Sigmoid colon (tissue), 7 donors: ENCODE measurements around the gene ATP5MG. TPM values are rescaled to one million over a fixed set of nuclear protein-coding genes. Genes with fewer than 3 reads are reported as not detected.
A peak's percentile ranks its signal among the peaks of the same experiment; 100 is the strongest.
"Not testable (repeated sequence)": the region's sequence is repeated elsewhere in the genome, so short reads cannot be mapped to it uniquely, and the experiment has no call there.

Experiments used
- DNase-seq: peaks from one replicate; pipeline ENCODE4 v3.0.0-alpha.2; 2019
- H3K27ac ChIP-seq, 4 donors: fragments of 200-600 bp; sonication (generic); one replicate each; pipeline ENCODE4 v1.5.1; 2016 to 2019; ENCODE audit warnings: mild to moderate bottlenecking in 1 of 4
- H3K27me3 ChIP-seq, 3 donors: fragments of 200-600 bp; sonication (generic); one replicate each; pipeline ENCODE4 v1.5.1; 2019; ENCODE audit warnings: mild to moderate bottlenecking in 1 of 3
- H3K36me3 ChIP-seq, 4 donors: fragments of 200-600 bp; sonication (generic); one replicate each; pipeline ENCODE4 v1.5.1; 2016 to 2019
- H3K4me1 ChIP-seq, 4 donors: fragments of 200-600 bp; sonication (generic); one replicate each; pipeline ENCODE4 v1.5.1; 2017 to 2019
- H3K4me3 ChIP-seq, 4 donors: fragments of 200-600 bp; sonication (generic); one replicate each; pipeline ENCODE4 v1.5.1; 2017 to 2019; ENCODE audit warnings: mild to moderate bottlenecking in 2 of 4, moderate library complexity in 1 of 4
- H3K9me3 ChIP-seq, 4 donors: fragments of 200-600 bp in 3 of 4; sonication (generic) in 3 of 4; one replicate each; pipeline versions ENCODE4 v1.5.1 to v1.6.1; 2013 to 2019
- CTCF ChIP-seq, 4 experiments: fragments of 450-650 bp in 3 of 4; fragments of 200-600 bp in 1 of 4; IDR thresholded peaks; one replicate each; pipeline ENCODE4 v1.5.1; 2016 to 2019; ENCODE audit warnings: antibody characterized with exemption in 4 of 4, mild to moderate bottlenecking in 3 of 4, moderate library complexity in 2 of 4
- EP300 ChIP-seq, 4 donors: sonication (generic); formaldehyde crosslinking; IDR thresholded peaks; one replicate each; pipeline ENCODE4 v1.6.1; 2017; ENCODE audit warnings: antibody characterized with exemption in 4 of 4
- POLR2A ChIP-seq, 2 donors: fragments of 450-650 bp; IDR thresholded peaks; one replicate each; pipeline ENCODE4 v1.6.1; 2016; ENCODE audit warnings: antibody characterized with exemption in 2 of 2, mild to moderate bottlenecking in 2 of 2, moderate library complexity in 2 of 2
- POLR2AphosphoS5 ChIP-seq, 4 donors: sonication (generic); formaldehyde crosslinking; IDR thresholded peaks; one replicate each; pipeline ENCODE4 v1.6.1; 2017; ENCODE audit warnings: antibody characterized with exemption in 4 of 4
- WGBS, 2 donors: extraction: QIAGEN DNeasy Blood & Tissue Kit; methylation state at CpG; one replicate each; pipeline ENCODE4 v1.1.7; 2013; 5-methylcytosine and 5-hydroxymethylcytosine counted together
- intact Hi-C: fragments of 100-400 bp; cut with DNase I; formaldehyde crosslinking; loops from one replicate; pipeline ENCODE4 v1.15.1; 2023
- polyA plus RNA-seq, 3 donors: library from polyadenylated mRNA; stranded (reverse); fragments of 200-250 nt; gene quantifications; one replicate each; pipeline ENCODE4 v1.2.3, GENCODE V29; 2013
- total RNA-seq, 4 donors: library from RNA; depleted of rRNA; stranded (reverse); fragments of >200 nt; gene quantifications; one replicate each; pipeline ENCODE4 v1.1.0, GENCODE V29; 2016
- donor health status: healthy with polysubstance abuse.
- donor health status: Bipolar disorder and iron deficiency.
- donor health status: healthy.

Gene ATP5MG
- total and polyA plus RNA-seq, 7 donors, result 54.7 to 559 (median 141) TPM

GRCh38 chr11:118383657-118384056 is 17.7 kb upstream of the ATP5MG start:
- Histone ChIP-seq H3K27me3 (no peaks in the 10 kb centered on the region), H3K4me1 (no peaks in the 10 kb centered on the region), H3K9me3 (no peaks in the 10 kb centered on the region), H3K4me3 (no peak overlapping the region), H3K27ac (no peak overlapping the region), H3K36me3 (peaks cover 48 to 100% (median 74%) of the 10 kb centered on the region in 4 donors)
- TF ChIP-seq CTCF (IDR thresholded peaks at IDR 0.05) (no peak), POLR2A (IDR thresholded peaks at IDR 0.05) (no peak), POLR2AphosphoS5 (IDR thresholded peaks at IDR 0.05) (no peak), EP300 (IDR thresholded peaks at IDR 0.05) (no peak)
- WGBS, 2 donors, result 92 to 96% methylated on average over 3 of the region's 3 CpGs
- intact Hi-C loops, result no loop called here
- no peak for DNase-seq

- H3K9me3 ChIP-seq, result no peaks in the 10 kb centered on the region
- H3K36me3 ChIP-seq, result peaks cover 6 to 82% (median 38%) of the 10 kb centered on the region in 4 donors
- intact Hi-C loops, result no loop called here
- TF ChIP-seq POLR2A (IDR thresholded peaks at IDR 0.05) (no peak), CTCF (IDR thresholded peaks at IDR 0.05) (no peak), POLR2AphosphoS5 (IDR thresholded peaks at IDR 0.05) (no peak), EP300 (IDR thresholded peaks at IDR 0.05) (no peak)
- no peaks in the 10 kb centered on the region for H3K27me3 ChIP-seq
- H3K4me1 ChIP-seq, result peaks cover 0 to 6% (median 5%) of the 10 kb centered on the region in 4 donors
- H3K27ac ChIP-seq, result no peak overlapping the region
- H3K4me3 ChIP-seq, result no peak overlapping the region
- WGBS, 2 donors, result 85 to 86% methylated on average over 6 of the region's 6 CpGs
- DNase-seq, result no peak
These were observed 5.3 kb upstream of the ATP5MG start for GRCh38 chr11:118396097-118396501.

- H3K4me1 ChIP-seq, result peaks cover 0 to 8% (median 7%) of the 10 kb centered on the region in 4 donors
- TF ChIP-seq CTCF (IDR thresholded peaks at IDR 0.05), result no peak
- no peak for TF ChIP-seq POLR2A (IDR thresholded peaks at IDR 0.05)
- TF ChIP-seq POLR2AphosphoS5 (IDR thresholded peaks at IDR 0.05), result no peak
- no peak for TF ChIP-seq EP300 (IDR thresholded peaks at IDR 0.05)
- no peaks in the 10 kb centered on the region for H3K9me3 ChIP-seq
- peaks cover 4 to 68% (median 32%) of the 10 kb centered on the region in 4 donors for H3K36me3 ChIP-seq
- H3K27me3 ChIP-seq, result no peaks in the 10 kb centered on the region
- H3K27ac ChIP-seq, result no peak overlapping the region
- no peak for DNase-seq
- no peak overlapping the region for H3K4me3 ChIP-seq
- intact Hi-C loops, result no loop called here
These were observed 4.0 kb upstream of the ATP5MG start for GRCh38 chr11:118397448-118397847.

GRCh38 chr11:118398791-118399559 is 2.4 kb upstream of the ATP5MG start:
- Histone ChIP-seq H3K27ac (no peak overlapping the region), H3K4me3 (no peak overlapping the region)

DNA sequence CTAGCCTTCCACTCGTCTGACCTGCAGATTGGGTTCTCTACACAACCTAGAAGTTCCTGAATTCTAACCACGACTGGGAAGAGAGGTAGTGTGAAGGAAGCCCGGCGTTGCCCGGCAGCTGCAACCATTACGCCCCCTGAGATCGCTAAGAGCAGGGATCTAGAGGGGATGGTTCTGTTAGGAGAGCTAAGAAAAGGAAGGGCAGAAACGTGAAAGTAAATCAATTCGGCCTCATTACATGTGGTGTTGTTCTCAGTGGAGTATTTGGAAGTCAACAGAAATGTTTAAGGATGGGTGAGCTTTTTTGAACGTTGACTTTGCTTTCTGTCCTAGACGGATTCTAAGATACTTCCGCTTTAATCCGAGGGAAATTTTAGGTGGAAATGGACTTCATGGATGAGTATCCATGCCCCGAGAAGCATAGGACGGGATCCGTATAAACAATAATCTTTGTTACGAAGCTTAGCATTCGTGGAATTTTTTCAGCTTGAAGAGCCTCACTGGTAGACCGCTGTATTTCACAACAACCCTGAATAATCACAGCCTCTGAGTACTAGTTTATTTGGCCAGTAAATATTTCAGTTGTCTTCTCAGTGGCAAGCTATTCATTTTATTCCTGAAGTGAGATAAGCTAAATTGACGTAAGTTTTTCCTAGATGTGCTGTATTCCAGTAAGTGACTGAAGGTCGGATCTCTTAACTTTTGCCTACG is 629 bp downstream of the ATP5MG start:
- H3K4me3 ChIP-seq, result peak overlapping the region; percentile 70 to 94 (median 88)
- no peaks in the 10 kb centered on the region for H3K27me3 ChIP-seq
- WGBS, 2 donors, result 1 to 2% methylated on average over 22 of the region's 22 CpGs
- no peaks in the 10 kb centered on the region for H3K9me3 ChIP-seq
- DNase-seq, result no peak
- TF ChIP-seq POLR2A (IDR thresholded peaks at IDR 0.05), result no peak
- TF ChIP-seq POLR2AphosphoS5 (IDR thresholded peaks at IDR 0.05), result peak in 1 of 4 donors; percentile 7
- intact Hi-C loops, result loop anchor here (1.0 to 2.0 kb wide), 2 partner anchors 34 to 87 kb away; partner anchors contain the start of gene KMT2A
- H3K4me1 ChIP-seq, result peaks cover 0 to 53% (median 36%) of the 10 kb centered on the region in 4 donors
- peaks cover 0 to 46% (median 2%) of the 10 kb centered on the region in 4 donors for H3K36me3 ChIP-seq
- peak overlapping the region; percentile 85 to 89 (median 86) for H3K27ac ChIP-seq

More at GRCh38 chr11:118398791-118399559, 2.4 kb upstream of the ATP5MG start:
- DNase-seq, result no peak
- Histone ChIP-seq H3K36me3 (peaks cover 4 to 53% (median 17%) of the 10 kb centered on the region in 4 donors), H3K9me3 (no peaks in the 10 kb centered on the region), H3K4me1 (peaks cover 0 to 24% (median 21%) of the 10 kb centered on the region in 4 donors), H3K27me3 (no peaks in the 10 kb centered on the region)
- no peak for TF ChIP-seq POLR2AphosphoS5 (IDR thresholded peaks at IDR 0.05)
- no peak for TF ChIP-seq POLR2A (IDR thresholded peaks at IDR 0.05)
- WGBS, 2 donors, result 46 to 68% methylated on average over 3 of the region's 3 CpGs
- intact Hi-C loops, result no loop called here

DNA sequence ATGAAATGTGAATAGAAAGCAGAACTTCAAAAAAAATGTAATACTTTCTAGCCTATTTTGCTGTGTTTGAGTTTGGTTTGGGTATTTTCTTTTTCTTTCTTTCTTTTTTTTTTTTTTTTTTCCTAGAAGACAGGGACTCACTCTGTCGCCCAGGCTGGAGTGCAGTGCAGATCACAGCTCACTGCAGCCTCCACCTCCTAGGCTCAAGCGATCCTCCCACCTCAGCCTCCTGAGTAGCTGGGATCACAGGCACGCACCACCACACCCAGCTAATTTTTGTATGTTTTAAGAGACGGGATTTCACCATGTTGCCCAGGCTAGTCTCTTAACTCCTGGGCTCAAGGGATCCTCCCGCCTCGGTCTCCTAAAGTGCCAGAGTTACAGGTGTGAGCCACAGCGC is 1.2 kb downstream of the ATP5MG start:
- H3K27me3 ChIP-seq, intact Hi-C loops, H3K9me3 ChIP-seq, DNase-seq: not testable (repeated sequence)
- Histone ChIP-seq H3K36me3 (peaks cover 0 to 46% (median 3%) of the 10 kb centered on the region in 4 donors), H3K27ac (peak overlapping the region; percentile 85 to 89 (median 86)), H3K4me3 (peak overlapping the region in 3 of 4 donors; percentile 70 to 93 (median 83)), H3K4me1 (peaks cover 0 to 54% (median 36%) of the 10 kb centered on the region in 4 donors)
- WGBS, 2 donors, result 65 to 77% methylated on average over 7 of the region's 7 CpGs
